GM18498 (cell line): ENCODE measurements around the gene USP1.

Source experiments
- ATAC-seq: cut with Tn5 transposase; IDR thresholded peaks from one replicate; pipeline ENCODE4 v1.9.1; 2021; ENCODE audit warnings: mild to moderate bottlenecking, moderate library complexity; ENCODE audit not compliant: unreplicated experiment

The USP1 gene

GRCh38 chr1:62484824-62485468 is 48.1 kb downstream of the USP1 start:
- ATAC-seq, result peak; percentile 56

GRCh38 chr1:62487956-62488355 is 51.1 kb downstream of the USP1 start:
- ATAC-seq, result no peak

DNA sequence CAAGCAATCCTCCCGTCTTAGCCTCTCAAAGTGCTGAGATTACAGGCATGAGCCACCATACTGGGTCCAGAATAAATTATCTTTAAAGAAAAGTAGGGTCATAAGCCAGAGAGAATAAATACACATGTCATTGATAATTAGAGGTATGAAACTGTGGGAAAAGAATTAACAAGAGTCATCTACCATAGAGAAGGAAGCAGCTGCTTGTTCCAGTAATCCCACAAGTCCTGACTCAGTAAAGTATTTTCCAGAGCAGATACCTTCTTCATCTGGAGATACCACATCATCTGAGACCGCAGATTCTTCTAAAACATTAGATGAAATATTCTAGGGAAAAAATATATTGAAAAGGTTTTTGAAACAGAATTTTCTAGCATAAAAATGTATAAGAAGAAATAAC is 55.7 kb downstream of the USP1 start:
- no peak for ATAC-seq

- ATAC-seq, result no peak
Measured at GRCh38 chr1:62493656-62494055, 56.8 kb downstream of the USP1 start.

DNA sequence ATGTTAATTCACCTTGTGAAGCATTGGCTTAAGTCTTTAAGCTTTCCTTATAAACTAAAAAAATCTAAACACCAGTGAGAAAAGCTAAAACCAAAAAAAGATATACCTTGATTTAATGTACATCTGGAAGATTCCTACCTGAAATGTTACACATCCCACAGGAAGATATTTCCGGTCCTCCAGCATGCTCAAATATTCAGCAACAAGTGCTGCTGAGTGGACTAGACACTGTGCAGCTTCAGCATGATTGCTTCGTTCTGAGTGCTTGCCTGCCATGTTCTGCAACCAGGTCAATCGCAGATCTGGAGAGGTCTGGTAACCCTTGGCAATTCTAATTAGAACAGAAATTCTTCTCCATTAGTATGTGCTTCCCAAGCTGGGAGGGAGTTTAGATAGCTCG is 57.3 kb downstream of the USP1 start:
- no peak for ATAC-seq

GRCh38 chr1:62500210-62500609 is 63.4 kb downstream of the USP1 start:
- ATAC-seq, result no peak
